RWPE1 (cell line): Measurements from ENCODE around the gene CA6.
"Not testable (repeated sequence)": the region's sequence is repeated elsewhere in the genome, so short reads cannot be mapped to it uniquely, and the experiment has no call there.

Experiments
- CTCF ChIA-PET: fragments of 350-600 bp; sonication (Branson Sonifier 250); formaldehyde crosslinking; extraction: SDS; loops from one replicate; lab custom pipeline; 2021; lab: Yijun Ruan, JAX
- POLR2A ChIA-PET: fragments of 400-600 bp; formaldehyde crosslinking; extraction: SDS; loops from one replicate; lab custom pipeline; 2020; ENCODE audit warnings: antibody characterized with exemption; ENCODE audit not compliant: low non-redundant PET; lab: Yijun Ruan, JAX
- DNase-seq: peaks from one replicate; pipeline ENCODE4 v3.0.0; 2012; ENCODE audit warnings: low spot score
- H3K27ac ChIP-seq: fragments of 450-650 bp; 2 replicates; pipeline ENCODE4 v1.5.1; 2017
- TF ChIP-seq, protein P1 (sequence below): fragments of 450-650 bp; conservative IDR thresholded peaks from 2 replicates; pipeline ENCODE4 v1.5.1; 2017; ENCODE audit warnings: low read depth, mild to moderate bottlenecking

Gene CA6

DNA sequence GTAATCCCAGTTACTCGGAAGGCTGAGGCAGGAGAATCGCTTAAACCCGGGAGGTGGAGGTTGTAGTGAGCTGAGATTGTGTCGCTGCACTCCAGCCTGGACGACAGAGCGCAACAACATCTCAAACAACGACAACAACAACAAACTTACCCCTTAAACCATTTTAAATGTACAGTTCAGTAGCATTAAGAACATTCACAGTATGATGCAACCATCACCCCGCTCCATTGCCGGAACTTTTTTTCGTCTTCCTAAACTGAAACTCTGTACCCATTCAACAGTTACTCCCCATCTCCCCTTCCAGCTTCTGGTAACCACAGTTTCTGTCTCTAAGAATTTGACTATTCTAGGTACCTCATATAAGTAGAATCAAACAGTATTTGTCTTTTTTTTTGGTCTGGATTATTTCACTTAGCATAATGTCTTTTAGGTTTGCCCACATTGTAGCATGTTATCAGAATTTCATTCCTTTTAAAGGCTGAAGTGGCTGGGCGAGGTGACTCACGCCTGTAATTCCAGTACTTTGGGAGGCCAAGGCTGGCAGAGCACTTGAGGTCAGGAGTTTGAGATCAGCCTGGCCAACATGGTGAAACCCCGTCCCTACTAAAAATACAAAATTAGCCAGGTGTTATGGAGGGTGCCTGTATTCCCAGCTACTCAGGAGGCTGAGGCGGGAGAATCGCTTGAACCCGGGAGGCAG, 19.6 kb downstream of the CA6 start:
- CTCF ChIA-PET: no interaction called here
- POLR2A ChIA-PET: no interaction called here
- no peak overlapping the region for H3K27ac ChIP-seq
- TF ChIP-seq, protein P1, sequence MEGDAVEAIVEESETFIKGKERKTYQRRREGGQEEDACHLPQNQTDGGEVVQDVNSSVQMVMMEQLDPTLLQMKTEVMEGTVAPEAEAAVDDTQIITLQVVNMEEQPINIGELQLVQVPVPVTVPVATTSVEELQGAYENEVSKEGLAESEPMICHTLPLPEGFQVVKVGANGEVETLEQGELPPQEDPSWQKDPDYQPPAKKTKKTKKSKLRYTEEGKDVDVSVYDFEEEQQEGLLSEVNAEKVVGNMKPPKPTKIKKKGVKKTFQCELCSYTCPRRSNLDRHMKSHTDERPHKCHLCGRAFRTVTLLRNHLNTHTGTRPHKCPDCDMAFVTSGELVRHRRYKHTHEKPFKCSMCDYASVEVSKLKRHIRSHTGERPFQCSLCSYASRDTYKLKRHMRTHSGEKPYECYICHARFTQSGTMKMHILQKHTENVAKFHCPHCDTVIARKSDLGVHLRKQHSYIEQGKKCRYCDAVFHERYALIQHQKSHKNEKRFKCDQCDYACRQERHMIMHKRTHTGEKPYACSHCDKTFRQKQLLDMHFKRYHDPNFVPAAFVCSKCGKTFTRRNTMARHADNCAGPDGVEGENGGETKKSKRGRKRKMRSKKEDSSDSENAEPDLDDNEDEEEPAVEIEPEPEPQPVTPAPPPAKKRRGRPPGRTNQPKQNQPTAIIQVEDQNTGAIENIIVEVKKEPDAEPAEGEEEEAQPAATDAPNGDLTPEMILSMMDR: no peak
- DNase-seq: no peak

DNA sequence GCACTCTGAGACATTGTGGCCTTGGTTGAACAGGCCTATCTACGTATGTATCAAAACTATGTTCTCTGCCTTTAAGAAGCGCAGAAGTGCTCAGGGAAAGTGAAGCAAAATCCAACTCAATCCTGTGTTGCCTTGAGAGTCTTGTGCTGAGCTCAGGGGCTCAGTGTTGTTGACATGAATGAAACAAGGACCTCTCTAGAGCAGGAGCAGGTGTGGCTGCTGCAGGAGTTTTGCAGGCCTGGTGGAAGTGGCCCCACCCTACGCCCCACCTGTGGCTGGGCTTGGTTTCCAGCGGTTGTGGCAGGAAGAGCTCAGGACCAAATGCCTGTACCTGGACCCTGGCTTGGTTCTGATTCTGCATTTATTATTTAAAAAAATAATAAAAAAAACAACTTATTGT, 20.9 kb downstream of the CA6 start:
- ChIA-PET CTCF (interaction anchor here (0.7 kb wide), 1 partner anchor 8 kb away, joined by 3 read pairs; no protein-coding TSS in a partner anchor), POLR2A (no interaction called here)
- DNase-seq: no peak
- TF ChIP-seq, protein P1: no peak
- no peak overlapping the region for H3K27ac ChIP-seq

DNA sequence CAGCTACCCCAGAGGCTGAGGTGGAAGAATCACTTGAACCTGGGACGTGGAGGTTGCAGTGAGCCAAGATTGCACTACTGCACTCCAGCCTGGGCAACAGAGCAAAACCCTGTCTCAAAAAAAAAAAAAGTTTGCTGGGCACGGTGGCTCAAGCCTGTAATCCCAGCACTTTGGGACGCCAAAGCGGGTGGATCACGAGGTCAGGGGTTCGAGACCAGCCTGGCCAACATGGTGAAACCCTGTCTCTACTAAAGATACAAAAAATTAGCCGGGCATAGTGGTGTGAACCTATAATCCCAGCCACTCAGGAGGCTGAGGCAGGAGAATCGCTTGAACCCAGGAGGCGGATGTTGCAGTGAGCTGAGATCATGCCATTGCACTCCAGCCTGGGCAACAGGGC, 23.2 kb downstream of the CA6 start:
- DNase-seq, POLR2A ChIA-PET, H3K27ac ChIP-seq, CTCF ChIA-PET: not testable (repeated sequence)

DNA sequence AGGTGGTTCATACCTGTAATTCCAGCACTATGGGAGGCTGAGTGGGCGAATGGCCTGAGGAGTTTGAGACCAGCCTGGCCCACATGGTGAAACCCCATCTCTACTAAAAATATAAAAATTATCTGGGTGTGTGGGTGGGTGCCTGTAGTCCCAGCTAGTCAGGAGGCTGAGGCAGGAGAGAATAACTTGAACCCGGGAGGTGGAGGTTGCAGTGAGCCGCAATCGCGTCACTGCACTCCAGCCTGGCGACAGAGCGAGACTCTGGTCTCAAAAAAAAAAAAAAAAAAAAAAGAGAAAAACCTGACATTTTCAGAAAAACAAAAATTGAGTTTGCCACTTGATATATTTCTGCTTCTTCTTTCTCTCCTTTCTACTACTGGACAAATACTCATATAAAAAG, 24.3 kb downstream of the CA6 start:
- no peak overlapping the region for H3K27ac ChIP-seq
- POLR2A ChIA-PET: interaction anchor here (0.6 kb wide), 1 partner anchor 11 kb away, joined by 3 read pairs; no protein-coding TSS in a partner anchor
- TF ChIP-seq, protein P1: no peak
- CTCF ChIA-PET: no interaction called here
- DNase-seq: no peak

DNA sequence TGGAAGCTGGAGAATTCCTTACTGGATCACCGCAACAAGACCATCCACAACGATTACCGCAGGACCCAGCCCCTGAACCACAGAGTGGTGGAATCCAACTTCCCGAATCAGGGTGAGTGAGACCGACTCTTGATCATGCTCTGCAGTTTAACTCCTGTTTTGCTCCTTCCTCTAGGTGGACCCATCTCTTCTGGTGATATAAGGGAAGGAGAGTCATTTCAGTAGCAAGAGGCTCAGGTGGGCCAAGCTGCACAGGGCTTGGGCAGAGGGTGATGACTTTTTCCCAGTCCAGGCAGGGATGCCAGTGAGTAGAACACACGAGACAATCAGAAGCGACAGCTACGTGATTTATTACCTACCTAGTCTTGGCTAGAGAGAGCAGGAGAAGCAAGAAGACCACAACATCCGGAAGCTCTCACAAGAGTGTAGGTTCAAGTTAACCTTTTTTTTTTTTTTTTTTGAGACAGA, 25.2 kb downstream of the CA6 start:
- TF ChIP-seq, protein P1: no peak
- H3K27ac ChIP-seq: no peak overlapping the region
- CTCF ChIA-PET: interaction anchor here (0.6 kb wide), 2 partner anchors 239 to 1302 kb away, joined by 3 to 6 read pairs; no protein-coding TSS in a partner anchor
- POLR2A ChIA-PET: no interaction called here
- no peak for DNase-seq

DNA sequence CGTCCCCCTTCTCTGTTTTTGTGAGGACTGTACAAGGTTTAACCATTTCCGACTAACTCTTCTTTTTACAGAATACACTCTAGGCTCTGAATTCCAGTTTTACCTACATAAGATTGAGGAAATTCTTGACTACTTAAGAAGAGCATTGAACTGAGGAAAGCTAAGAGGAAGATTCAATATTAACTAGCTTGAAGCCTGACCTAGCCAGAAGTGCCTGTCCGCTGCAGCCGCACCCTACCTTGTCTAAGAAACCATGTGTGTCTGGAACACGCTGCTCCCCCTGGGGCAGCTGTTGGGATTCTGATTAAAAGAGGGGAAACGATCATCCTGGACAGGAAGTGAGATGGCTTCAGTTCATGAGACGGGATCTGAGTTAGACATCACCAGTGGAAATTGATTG, 28.9 kb downstream of the CA6 start:
- CTCF ChIA-PET: interaction anchor here (0.6 kb wide), 1 partner anchor 8 kb away, joined by 3 read pairs; no protein-coding TSS in a partner anchor
- POLR2A ChIA-PET: no interaction called here
- TF ChIP-seq, protein P1: no peak
- H3K27ac ChIP-seq: no peak overlapping the region
- DNase-seq: no peak

DNA sequence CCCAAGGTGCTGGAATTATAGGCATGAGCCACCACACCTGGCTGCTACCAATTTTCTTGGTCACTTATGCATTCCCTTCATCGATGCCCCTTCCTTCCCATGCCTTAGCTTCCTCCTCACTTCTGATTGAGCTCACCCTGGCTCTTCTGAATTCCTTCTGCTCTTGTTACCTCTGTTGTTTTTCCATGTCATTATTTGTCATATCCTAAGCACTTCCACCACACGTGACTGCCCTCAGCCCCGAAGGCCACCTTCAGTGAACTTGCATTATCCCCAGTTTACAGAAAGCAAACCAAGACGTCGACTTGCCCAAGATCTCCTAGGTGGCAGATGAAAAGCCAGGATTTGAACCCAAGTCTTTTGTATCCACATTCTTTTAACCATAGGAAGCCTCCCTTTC, 30.7 kb downstream of the CA6 start:
- CTCF ChIA-PET: interaction anchor here (1.6 kb wide), 1 partner anchor 58 kb away, joined by 4 read pairs; no protein-coding TSS in a partner anchor
- POLR2A ChIA-PET: no interaction called here
- TF ChIP-seq, protein P1: no peak
- no peak overlapping the region for H3K27ac ChIP-seq
- DNase-seq: no peak
